Stimulated activated CD8-positive, alpha-beta memory T cell treated with anti-CD3 and anti-CD28 coated beads, Interleukin-12 subunit alpha, Interleukin-12 subunit beta, amount 100 ng/mL, for 4 hours (primary cell): ENCODE measurements around the gene PLA2G3.
A peak's percentile ranks its signal among the peaks of the same experiment; 100 is the strongest.

Source experiments
- DNase-seq: peaks from one replicate; pipeline ENCODE4 v3.0.0-alpha.2; 2020; ENCODE audit warnings: low read depth

Gene PLA2G3

DNA sequence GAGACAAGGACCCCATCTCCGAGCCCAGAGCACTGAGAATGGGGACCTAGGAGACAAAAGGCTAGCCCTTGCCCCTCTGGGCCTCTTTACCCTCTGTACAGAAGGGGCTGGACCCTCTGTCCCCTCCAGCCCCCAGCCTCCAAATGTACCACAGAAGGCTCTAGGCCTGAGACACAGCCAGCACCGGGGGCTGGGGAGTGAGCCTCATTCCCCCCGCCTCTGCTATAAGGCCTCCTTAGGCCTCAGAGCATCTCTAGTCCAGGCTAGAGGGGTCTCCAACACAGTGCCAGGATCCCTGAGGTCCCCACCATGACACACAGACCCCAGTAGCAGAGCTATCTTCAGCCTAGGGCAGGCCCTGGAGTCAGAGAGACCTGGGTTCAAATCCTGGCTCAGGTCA, 54.4 kb downstream of the PLA2G3 start:
- DNase-seq, result no peak

DNA sequence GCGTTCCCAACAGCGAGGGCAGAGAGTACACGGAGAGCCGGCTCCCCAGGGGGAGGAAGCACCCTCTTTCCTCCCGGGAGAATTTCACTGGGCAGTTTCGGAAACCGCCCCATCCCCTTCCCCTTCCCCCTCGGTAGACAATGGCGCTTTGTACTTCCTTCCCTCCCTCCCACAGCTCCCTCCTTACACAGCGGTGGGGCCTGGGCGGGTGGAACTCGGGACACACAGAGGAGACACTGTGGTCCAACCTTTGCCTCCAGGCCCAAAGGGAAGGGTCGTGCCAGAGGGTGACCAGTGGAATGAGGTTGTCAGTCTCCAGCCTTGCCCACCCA, 54.8 kb downstream of the PLA2G3 start:
- no peak for DNase-seq

DNA sequence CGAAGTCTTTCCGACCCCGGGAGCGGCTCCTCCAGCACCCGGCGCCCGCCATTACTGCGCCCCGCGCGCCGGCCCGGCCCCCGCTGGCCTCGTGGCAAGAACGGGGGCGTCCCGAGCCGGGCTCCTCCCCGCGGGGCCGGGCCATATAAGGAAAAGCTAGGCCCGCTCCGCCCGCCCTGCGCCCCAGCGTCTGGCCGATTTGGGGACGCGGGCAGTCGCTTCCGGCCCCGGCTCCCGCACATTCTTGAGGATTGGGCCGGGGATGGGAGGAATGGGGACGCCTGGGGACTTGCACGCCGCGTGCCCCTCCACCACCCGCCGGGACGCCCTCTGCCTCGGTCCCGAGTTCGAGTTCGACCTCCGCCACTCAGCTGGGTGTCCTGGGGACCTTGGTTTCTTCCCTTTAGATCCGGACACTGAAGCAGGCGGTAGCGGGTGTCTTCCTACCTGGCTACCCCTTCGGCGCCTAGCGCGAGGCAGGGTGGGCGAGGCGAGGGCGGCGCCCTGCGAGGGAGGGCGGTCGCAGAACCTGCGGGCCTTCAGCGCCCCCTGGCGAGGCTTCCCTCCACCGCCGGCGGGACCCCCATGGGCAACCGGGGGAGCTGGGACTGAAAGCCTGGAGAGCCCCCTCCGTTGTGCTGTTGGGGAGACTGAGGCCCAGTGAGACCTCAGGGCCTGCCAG, 55.4 kb downstream of the PLA2G3 start:
- DNase-seq, result peak; percentile 74
